Thyroid gland (tissue), 4 donors: ENCODE data around the gene STEAP3. TPM values are rescaled to one million over a fixed set of nuclear protein-coding genes. Genes with fewer than 3 reads are reported as not detected.

Experiments
- DNase-seq, 2 donors: peaks; one replicate each; pipeline ENCODE4 v3.0.0-alpha.2; 2019
- H3K27ac ChIP-seq, 3 donors: fragments of 200-600 bp; sonication (generic); 1 replicate in 2 of 3; 2 replicates in 1 of 3; pipeline ENCODE4 v1.5.1; 2016 to 2019; ENCODE audit warnings: mild to moderate bottlenecking in 1 of 3, moderate library complexity in 1 of 3
- H3K27me3 ChIP-seq: fragments of 200-600 bp; sonication (generic); one replicate; pipeline ENCODE4 v1.5.1; 2019
- H3K36me3 ChIP-seq, 2 donors: fragments of 200-600 bp; sonication (generic); one replicate each; pipeline ENCODE4 v1.5.1; 2016 to 2019
- H3K4me1 ChIP-seq, 2 donors: fragments of 200-600 bp; sonication (generic); one replicate each; pipeline ENCODE4 v1.5.1; 2017 to 2019
- H3K4me3 ChIP-seq, 3 donors: fragments of 200-600 bp; sonication (generic); replicated peaks in 1 of 3; 1 replicate in 2 of 3; 2 replicates in 1 of 3; pipeline ENCODE4 v1.5.1; 2016; ENCODE audit warnings: mild to moderate bottlenecking in 1 of 3
- H3K9me3 ChIP-seq: fragments of 200-600 bp; sonication (generic); one replicate; pipeline ENCODE4 v1.5.1; 2017
- POLR2A ChIP-seq, 2 donors: fragments of 450-650 bp; IDR thresholded peaks; one replicate each; pipeline ENCODE4 v1.6.1; 2017; ENCODE audit warnings: antibody characterized with exemption in 2 of 2, mild to moderate bottlenecking in 2 of 2, moderate library complexity in 1 of 2
- WGBS, 2 donors: methylation state at CpG; one replicate each; pipeline ENCODE4 v1.1.5; 2017; 5-methylcytosine and 5-hydroxymethylcytosine counted together
- intact Hi-C: fragments of 100-400 bp; cut with DNase I; formaldehyde crosslinking; loops from one replicate; pipeline ENCODE4 v1.15.1; 2023
- total RNA-seq, 4 donors: library from RNA; depleted of rRNA; stranded (reverse); fragments of >200 nt; gene quantifications; one replicate each; pipeline ENCODE4 v1.2.3, GENCODE V29; 2016
- TF ChIP-seq, protein P1 (sequence below), 6 experiments: fragments of 200-600 bp in 3 of 6; fragments of 450-650 bp in 3 of 6; sonication (generic) in 3 of 6; IDR thresholded peaks; one replicate each; pipeline ENCODE4 v1.5.1; 2016 to 2019; ENCODE audit warnings: antibody characterized with exemption in 6 of 6, mild to moderate bottlenecking in 2 of 6, inconsistent platforms in 1 of 6, moderate library complexity in 1 of 6

Gene STEAP3
- total RNA-seq, 4 donors from 2014 or later: 7.4 to 23.2 (median 12.0) TPM

- no peak overlapping the region for H3K27ac ChIP-seq
Observed at GRCh38 chr2:119195001-119195400, 28.6 kb upstream of the STEAP3 start.

DNA sequence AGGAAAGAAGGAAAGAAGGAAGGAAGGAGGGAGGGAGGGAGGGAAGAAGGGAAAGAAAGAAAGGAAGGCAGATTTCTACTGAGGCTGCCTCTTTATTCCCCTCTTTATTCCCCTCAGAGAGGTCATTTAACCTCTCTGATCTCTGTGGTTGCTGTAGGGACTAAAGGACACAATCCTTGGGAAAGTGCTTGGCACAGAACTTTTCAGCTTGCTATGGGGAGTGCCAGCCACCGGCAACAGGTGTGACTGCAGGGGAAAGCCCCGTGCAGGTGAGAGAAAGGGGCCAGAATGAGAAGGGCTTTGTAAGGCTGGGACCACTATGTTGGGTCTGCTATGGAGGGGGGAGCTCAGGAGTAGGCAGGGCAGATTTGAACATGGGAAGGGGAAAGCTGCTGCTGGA lies 27.7 kb upstream of the STEAP3 start:
- TF ChIP-seq POLR2A (IDR thresholded peaks at IDR 0.05): no peak
- TF ChIP-seq, protein P1, sequence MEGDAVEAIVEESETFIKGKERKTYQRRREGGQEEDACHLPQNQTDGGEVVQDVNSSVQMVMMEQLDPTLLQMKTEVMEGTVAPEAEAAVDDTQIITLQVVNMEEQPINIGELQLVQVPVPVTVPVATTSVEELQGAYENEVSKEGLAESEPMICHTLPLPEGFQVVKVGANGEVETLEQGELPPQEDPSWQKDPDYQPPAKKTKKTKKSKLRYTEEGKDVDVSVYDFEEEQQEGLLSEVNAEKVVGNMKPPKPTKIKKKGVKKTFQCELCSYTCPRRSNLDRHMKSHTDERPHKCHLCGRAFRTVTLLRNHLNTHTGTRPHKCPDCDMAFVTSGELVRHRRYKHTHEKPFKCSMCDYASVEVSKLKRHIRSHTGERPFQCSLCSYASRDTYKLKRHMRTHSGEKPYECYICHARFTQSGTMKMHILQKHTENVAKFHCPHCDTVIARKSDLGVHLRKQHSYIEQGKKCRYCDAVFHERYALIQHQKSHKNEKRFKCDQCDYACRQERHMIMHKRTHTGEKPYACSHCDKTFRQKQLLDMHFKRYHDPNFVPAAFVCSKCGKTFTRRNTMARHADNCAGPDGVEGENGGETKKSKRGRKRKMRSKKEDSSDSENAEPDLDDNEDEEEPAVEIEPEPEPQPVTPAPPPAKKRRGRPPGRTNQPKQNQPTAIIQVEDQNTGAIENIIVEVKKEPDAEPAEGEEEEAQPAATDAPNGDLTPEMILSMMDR (IDR thresholded peaks at IDR 0.05): no peak
- Histone ChIP-seq H3K9me3 (no peaks in the 10 kb centered on the region), H3K4me1 (no peaks in the 10 kb centered on the region), H3K27me3 (no peaks in the 10 kb centered on the region), H3K36me3 (no peaks in the 10 kb centered on the region), H3K27ac (no peak overlapping the region), H3K4me3 (no peak overlapping the region)
- 19 to 27% methylated on average over 2 of the region's 2 CpGs for WGBS, 2 donors
- intact Hi-C loops: no loop called here
- no peak for DNase-seq

More at GRCh38 chr2:119195001-119195400, 28.6 kb upstream of the STEAP3 start:
- WGBS, 2 donors: 84 to 88% methylated on average over 5 of the region's 5 CpGs
- no peak for DNase-seq
- no peaks in the 10 kb centered on the region for H3K36me3 ChIP-seq
- no peaks in the 10 kb centered on the region for H3K4me1 ChIP-seq
- no peaks in the 10 kb centered on the region for H3K27me3 ChIP-seq
- TF ChIP-seq, protein P1 (IDR thresholded peaks at IDR 0.05): no peak
- no peak for TF ChIP-seq POLR2A (IDR thresholded peaks at IDR 0.05)
- no peaks in the 10 kb centered on the region for H3K9me3 ChIP-seq
- no peak overlapping the region for H3K4me3 ChIP-seq
- intact Hi-C loops: no loop called here

DNA sequence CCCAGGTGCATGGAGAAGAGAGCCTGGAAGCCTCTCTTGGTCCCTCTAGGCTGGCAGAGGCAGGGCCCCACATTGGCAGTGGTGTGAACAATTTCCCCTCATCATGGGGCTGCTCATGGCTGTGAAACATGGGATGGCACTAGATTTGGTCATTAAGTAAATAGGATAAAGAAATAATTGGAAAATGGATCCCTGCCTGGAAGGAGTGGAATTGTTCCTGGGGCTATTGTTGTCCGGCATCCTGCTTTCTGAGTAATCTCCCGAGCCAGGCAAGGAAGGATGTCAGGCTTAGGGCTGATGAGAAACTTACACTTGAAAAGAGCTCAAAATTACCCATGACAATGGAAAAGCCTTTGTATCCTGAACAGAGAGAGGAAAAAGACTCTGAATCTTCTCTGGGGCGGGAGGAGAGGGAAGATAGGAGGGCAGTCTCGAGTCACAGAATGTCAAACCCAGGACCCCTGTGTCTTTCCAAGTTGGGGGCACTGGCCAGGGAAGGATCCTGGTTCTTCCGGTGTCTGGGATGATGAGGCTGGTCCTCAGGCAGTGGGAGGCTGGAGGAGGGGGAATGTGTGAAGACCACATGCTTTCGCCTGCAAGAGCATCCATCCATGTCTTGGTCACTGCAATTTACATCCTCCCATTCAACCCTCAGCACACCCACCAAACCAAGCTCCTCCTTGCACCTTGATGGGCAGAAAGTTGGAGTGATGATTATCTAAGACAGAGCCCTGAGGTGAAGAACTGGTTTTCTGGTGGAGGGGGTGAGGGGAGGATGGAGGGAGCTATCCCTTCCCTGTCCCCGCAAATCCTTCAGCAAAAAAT lies 27.1 kb upstream of the STEAP3 start:
- 61 to 64% methylated on average over 7 of the region's 7 CpGs for WGBS, 2 donors
- DNase-seq: no peak
- Histone ChIP-seq H3K4me1 (no peaks in the 10 kb centered on the region), H3K27me3 (no peaks in the 10 kb centered on the region), H3K27ac (no peak overlapping the region), H3K4me3 (no peak overlapping the region), H3K9me3 (no peaks in the 10 kb centered on the region), H3K36me3 (no peaks in the 10 kb centered on the region)
- no peak for TF ChIP-seq POLR2A (IDR thresholded peaks at IDR 0.05)
- TF ChIP-seq, protein P1 (IDR thresholded peaks at IDR 0.05): no peak
- intact Hi-C loops: no loop called here

GRCh38 chr2:119197126-119197405 lies 26.6 kb upstream of the STEAP3 start:
- no peak for TF ChIP-seq POLR2A (IDR thresholded peaks at IDR 0.05)
- TF ChIP-seq, protein P1 (IDR thresholded peaks at IDR 0.05): no peak
- intact Hi-C loops: no loop called here
- Histone ChIP-seq H3K9me3 (no peaks in the 10 kb centered on the region), H3K27me3 (no peaks in the 10 kb centered on the region), H3K4me3 (no peak overlapping the region), H3K27ac (no peak overlapping the region), H3K36me3 (no peaks in the 10 kb centered on the region), H3K4me1 (no peaks in the 10 kb centered on the region)
- no peak for DNase-seq

DNA sequence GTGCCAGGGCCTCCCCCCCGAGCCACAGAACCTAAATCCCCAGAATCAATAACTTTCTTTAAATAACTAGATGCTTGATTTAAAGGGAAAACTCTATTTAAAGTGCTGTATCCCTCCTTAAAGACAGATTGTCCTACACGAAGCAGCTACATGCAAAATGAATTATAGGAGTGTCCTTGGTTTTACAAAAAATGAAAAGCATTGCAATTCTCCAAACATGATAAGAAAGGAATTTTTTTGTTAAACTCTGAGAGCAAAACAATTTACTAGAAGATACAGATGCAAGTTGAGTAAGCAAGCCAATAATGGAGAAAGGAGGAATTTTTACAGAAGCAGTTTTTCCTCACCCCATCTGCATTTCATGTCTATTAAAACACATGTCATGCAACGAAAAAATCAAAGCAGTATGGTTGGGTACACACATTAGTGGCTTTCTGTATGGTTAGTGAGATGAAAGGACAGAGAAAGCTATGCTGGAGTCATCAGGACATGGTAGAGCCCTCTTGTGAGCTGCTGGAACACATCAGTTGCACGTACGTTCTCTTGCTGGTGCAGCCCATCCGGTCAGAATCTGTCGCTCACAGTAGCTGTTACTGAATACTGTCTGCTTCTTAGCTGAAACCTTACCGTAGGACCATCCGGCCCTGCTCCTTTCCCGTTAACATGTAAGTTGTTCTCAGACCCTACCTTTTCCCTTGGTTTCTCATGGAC lies 25.9 kb upstream of the STEAP3 start:
- DNase-seq: no peak
- WGBS, 2 donors: 57 to 60% methylated on average over 10 of the region's 10 CpGs
- TF ChIP-seq, protein P1 (IDR thresholded peaks at IDR 0.05): no peak
- TF ChIP-seq POLR2A (IDR thresholded peaks at IDR 0.05): no peak

More for the DNA sequence above, 25.9 kb upstream of the STEAP3 start:
- intact Hi-C loops: no loop called here
- H3K4me3 ChIP-seq: no peak overlapping the region
- H3K27ac ChIP-seq: no peak overlapping the region
- H3K27me3 ChIP-seq: no peaks in the 10 kb centered on the region
- no peaks in the 10 kb centered on the region for H3K4me1 ChIP-seq
- H3K9me3 ChIP-seq: no peaks in the 10 kb centered on the region
- H3K36me3 ChIP-seq: no peaks in the 10 kb centered on the region
